Activated T-helper 1 cell treated with anti-CD3 and anti-CD28 coated beads, Interleukin-12 subunit alpha, Interleukin-12 subunit beta, Interleukin-2, Interleukin-4 antibody, amounts not matched to agents 30 ng/mL and 10 ng/mL and 1 ng/mL, durations not matched to agents 14 hours and 24 hours and 36 hours (primary cell): ENCODE data around the gene OR52I1. TPM values are rescaled to one million over a fixed set of nuclear protein-coding genes. Genes with fewer than 3 reads are reported as not detected.

ENCODE experiments used
- DNase-seq: peaks from one replicate; pipeline ENCODE4 v3.0.0; 2021; ENCODE audit warnings: low spot score
- H3K27ac Mint-ChIP-seq: one replicate; pipeline ENCODE4 v1.8.0; 2021; ENCODE audit warnings: mild to moderate bottlenecking, mixed read lengths
- H3K27me3 Mint-ChIP-seq: one replicate; pipeline ENCODE4 v1.8.0; 2022; ENCODE audit warnings: mild to moderate bottlenecking, moderate library complexity, mixed read lengths; ENCODE audit not compliant: insufficient read depth
- H3K36me3 Mint-ChIP-seq: one replicate; pipeline ENCODE4 v1.8.0; 2021; ENCODE audit warnings: low read depth, mixed read lengths
- H3K4me1 Mint-ChIP-seq: one replicate; pipeline ENCODE4 v1.8.0; 2021; ENCODE audit warnings: low read depth, mixed read lengths
- H3K4me3 Mint-ChIP-seq: one replicate; pipeline ENCODE4 v1.8.0; 2021; ENCODE audit warnings: mild to moderate bottlenecking, moderate library complexity, mixed read lengths
- H3K9me3 Mint-ChIP-seq: one replicate; pipeline ENCODE4 v1.8.0; 2021; ENCODE audit warnings: mixed read lengths
- intact Hi-C: fragments of 100-400 bp; cut with micrococcal nuclease; formaldehyde crosslinking; loops from one replicate; pipeline ENCODE4 v1.15.1; 2024
- total RNA-seq: library from RNA; stranded (reverse); gene quantifications from 2 replicates; pipeline ENCODE4 v1.2.3, GENCODE V29; 2022

The OR52I1 gene
- total RNA-seq, 1 donor from 2014 or later: not detected

DNA sequence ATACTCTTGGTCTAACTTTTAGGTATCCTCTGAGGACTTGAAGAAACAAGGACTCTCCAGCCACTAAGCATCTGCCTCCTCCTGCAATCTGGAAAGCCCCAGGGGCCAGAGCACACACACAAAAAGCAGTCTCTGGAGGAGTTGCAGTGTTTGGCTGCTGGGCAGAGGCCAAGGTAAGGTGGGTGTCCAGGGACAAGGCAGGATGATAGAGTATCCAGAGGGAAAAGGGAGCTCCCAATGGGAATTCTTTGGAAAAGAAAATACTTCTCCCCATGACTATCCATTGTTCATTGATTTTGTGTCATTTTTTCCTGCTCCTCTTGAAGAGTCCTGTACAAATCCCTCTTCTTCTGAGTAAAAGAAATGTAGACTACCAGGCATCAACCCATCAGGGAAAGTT is 12.4 kb upstream of the OR52I1 start, which contains the start of gene OR52I2:
Gene OR52I2 (plus strand): TSS at position 301 of the 400 bp plus-strand sequence.
- DNase-seq: no peak
- H3K4me1 Mint-ChIP-seq: peaks cover 4% of the 10 kb centered on the region
- H3K4me3 Mint-ChIP-seq: no peak within 1 kb of the TSS
- peaks cover 6% of the 10 kb centered on the region for H3K27me3 Mint-ChIP-seq
- H3K9me3 Mint-ChIP-seq: no peaks in the 10 kb centered on the region
- H3K36me3 Mint-ChIP-seq: no peaks in the 10 kb centered on the region
- intact Hi-C loops: no loop called here
- H3K27ac Mint-ChIP-seq: no peak within 1 kb of the TSS

DNA sequence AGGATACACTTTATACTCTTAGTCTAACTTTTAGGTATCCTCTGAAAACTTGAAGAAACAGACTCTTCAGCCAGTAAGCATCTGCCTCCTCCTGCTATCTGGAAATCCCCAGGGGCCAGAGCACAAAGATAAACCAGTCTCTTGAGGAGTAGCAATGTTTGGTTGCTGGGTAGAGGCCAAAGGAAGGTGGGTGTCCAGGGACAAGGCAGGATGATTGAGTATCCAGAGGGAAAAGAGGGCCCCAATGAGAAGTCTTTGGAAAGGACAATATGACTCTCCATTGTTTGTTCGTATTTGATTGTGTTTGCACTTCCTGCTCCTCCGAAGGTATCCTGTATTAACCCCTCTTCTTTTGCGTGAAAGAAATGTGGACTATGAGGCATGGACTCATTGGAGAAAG is 4.8 kb upstream of the OR52I1 start:
- DNase-seq: no peak
- intact Hi-C loops: no loop called here
- H3K27me3 Mint-ChIP-seq: peaks cover 1% of the 10 kb centered on the region
- H3K4me1 Mint-ChIP-seq: no peaks in the 10 kb centered on the region
- no peaks in the 10 kb centered on the region for H3K36me3 Mint-ChIP-seq
- no peak overlapping the region for H3K4me3 Mint-ChIP-seq
- no peak overlapping the region for H3K27ac Mint-ChIP-seq
- H3K9me3 Mint-ChIP-seq: no peaks in the 10 kb centered on the region

DNA sequence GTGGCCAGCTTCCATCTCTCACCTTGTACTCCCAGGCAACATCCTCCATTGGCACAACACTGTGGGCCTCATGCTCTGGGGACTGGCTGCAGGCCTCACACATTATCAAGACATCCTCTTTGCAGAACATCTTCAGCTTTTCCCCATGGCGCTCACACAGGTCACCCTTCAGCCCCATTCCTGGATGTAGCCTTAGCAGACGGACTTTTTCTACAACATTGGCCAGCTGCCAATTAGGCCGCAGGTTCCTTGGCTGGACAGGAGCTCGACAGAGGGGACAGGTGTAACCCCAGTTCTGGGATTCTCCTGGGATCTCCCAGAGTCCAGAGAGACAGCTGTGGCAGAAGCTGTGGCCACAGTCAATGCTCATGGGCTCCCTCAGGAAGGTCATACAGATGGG is 11.2 kb downstream of the OR52I1 start:
- Mint-ChIP-seq H3K4me1 (peaks cover 39% of the 10 kb centered on the region), H3K9me3 (peaks cover 3% of the 10 kb centered on the region), H3K27me3 (no peaks in the 10 kb centered on the region), H3K36me3 (peaks cover 26% of the 10 kb centered on the region), H3K4me3 (no peak overlapping the region), H3K27ac (no peak overlapping the region)
- no peak for DNase-seq
- intact Hi-C loops: loop anchor here (5.0 kb wide), 2 partner anchors 418 to 1087 kb away; no protein-coding TSS in a partner anchor

DNA sequence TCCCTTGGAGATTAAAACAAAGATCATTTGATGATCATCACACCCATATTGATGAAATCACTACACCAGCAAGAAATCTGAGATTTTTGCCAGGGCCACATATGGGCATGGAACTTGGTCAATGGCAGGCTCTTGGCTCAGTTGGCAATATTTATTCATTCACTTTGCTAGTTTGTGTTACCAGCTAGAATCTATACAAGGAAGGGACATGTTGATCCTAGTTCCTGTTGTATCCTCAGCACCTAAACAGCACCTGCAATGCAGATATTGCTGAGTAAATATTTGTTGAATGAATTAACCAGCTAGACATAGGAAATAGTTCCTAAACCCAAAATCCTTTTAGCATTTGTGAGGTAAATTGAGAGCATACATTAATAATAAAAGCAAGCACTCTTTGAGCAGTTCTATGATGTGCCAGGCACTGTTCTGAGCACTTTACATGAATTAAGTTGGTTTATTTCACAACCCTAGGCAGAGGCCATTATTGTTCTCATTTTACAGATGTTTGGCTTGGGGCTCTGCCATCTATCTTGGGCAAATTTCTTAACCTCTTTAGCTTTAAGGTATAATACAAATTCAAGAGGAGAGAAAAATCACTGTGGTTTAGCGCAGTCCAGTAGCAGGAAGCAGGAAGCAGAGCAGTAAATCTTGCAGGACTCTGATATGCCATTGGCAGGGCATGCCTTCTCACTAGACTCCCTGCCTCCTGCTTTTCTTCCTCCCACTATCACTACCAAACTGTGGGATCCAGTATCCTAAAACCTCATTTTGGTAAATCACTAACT is 12.6 kb downstream of the OR52I1 start:
- H3K4me3 Mint-ChIP-seq: peak overlapping the region; percentile 92
- H3K27ac Mint-ChIP-seq: no peak overlapping the region
- peaks cover 3% of the 10 kb centered on the region for H3K9me3 Mint-ChIP-seq
- DNase-seq: no peak
- no peaks in the 10 kb centered on the region for H3K27me3 Mint-ChIP-seq
- H3K4me1 Mint-ChIP-seq: peaks cover 46% of the 10 kb centered on the region
- H3K36me3 Mint-ChIP-seq: peaks cover 16% of the 10 kb centered on the region
- intact Hi-C loops: loop anchor here (5.0 kb wide), 2 partner anchors 419 to 1086 kb away; no protein-coding TSS in a partner anchor

DNA sequence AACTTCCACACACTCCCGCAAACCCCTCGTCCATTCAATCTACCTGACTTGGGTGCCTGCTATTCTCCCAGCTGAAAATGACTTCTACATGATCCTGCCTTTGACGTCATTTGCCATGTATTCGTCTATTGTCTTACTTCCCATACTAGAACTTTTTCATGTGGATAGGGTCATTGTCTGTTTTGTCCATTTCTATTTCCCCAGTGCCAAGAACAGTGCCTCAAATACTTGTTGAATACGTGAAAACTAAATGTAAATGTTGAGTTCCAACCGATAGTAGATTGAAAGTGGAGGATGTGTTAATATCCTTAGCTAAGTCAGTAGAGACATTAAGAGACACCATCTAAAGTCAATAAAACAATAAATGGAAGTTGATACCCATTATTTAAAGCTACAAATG is 13.3 kb downstream of the OR52I1 start:
- H3K4me3 Mint-ChIP-seq: peak overlapping the region; percentile 92
- intact Hi-C loops: loop anchor here (5.0 kb wide), 2 partner anchors 420 to 1085 kb away; no protein-coding TSS in a partner anchor
- H3K36me3 Mint-ChIP-seq: peaks cover 14% of the 10 kb centered on the region
- H3K27me3 Mint-ChIP-seq: no peaks in the 10 kb centered on the region
- peaks cover 46% of the 10 kb centered on the region for H3K4me1 Mint-ChIP-seq
- H3K27ac Mint-ChIP-seq: peak overlapping the region; percentile 88
- no peak for DNase-seq
- peaks cover 3% of the 10 kb centered on the region for H3K9me3 Mint-ChIP-seq

DNA sequence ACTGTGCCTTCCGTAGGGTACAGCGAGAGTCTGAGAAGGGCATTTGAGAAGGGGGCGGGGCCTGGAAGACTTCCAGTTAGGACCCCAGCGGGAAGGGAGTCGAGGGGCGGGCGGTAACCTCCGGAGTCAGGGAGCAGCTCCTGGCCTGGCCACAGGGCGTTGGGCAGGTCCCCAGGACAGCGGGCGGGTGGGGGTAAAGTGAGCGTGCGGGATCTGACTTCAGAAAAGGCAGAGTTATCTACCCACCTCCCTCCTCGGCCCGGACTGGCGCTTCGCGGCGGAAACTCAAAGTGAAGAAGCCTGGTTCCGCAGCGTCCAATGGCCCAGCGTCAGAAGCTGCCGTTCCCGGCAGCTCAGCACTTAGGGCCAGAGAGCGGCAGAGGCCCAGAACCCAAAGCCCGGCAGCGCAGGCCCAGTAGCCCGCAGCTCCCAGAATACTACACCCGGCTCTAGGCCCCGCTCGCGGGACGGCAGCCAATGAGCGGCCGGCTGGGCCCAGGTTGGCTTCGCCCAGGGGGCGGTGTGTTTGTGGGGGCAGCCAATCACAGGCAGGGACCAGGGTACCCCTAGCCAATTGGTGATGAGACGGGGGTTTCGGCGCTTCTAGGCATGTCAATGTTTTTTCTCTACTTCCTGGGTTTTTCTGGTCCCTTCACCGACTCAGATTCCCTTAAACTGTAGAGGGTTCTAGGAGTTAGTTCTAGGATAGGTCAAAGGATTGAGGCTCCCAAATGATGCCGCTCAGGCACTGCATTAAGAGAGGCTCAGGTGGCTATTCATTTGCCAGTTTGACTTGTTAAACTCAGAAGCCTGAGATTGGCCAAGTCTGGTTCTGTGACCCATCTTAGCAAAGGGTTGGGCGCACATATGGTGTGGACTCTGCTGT is 14.2 kb downstream of the OR52I1 start, which contains the start of gene TRIM68:
Gene TRIM68 (minus strand): TSS at position 451 of the 886 bp plus-strand sequence. CDS start 2,727 bp downstream, outside the sequence.
- Mint-ChIP-seq H3K27ac (peak within 1 kb of the TSS; percentile 88), H3K4me1 (peaks cover 46% of the 10 kb centered on the region), H3K9me3 (peaks cover 3% of the 10 kb centered on the region), H3K36me3 (peaks cover 13% of the 10 kb centered on the region), H3K4me3 (peak within 1 kb of the TSS; percentile 92), H3K27me3 (no peaks in the 10 kb centered on the region)
- intact Hi-C loops: loop anchor here (1.0 to 5.0 kb wide), 4 partner anchors 29 to 1084 kb away; partner anchors contain the start of genes OR51D1 and TRIM21
- peak; percentile 94 for DNase-seq

DNA sequence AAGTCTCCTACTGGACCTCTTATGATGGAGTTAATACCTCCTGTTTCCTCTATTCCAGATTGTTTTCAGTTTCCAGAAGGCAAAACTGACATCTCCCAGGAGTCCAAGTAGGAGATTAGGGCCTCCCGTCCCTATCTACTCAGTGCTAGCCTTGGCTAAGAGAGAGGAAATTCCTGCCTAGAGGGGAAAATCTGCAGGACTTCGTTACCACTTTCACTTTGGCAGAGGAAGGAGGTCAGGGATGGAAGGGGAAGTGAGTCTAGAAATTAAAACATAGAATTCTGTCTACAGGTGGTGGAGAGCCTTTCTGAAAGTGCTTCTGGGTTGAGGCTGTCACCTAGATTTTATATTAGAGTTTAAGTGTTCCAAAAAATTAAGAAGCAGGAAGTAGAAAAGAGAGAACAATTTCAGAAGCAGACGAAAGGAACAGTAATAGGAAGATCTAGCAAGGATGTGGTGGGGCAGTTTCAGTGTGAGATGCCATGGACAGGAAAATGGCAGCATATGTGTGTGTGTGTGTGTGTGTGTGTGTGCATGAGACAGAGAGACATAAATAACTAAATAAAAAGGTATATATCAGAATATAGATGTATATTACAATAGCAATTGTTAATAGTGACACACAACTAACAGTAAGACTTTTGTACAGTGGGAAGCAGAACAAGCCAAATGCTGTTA is 16.6 kb downstream of the OR52I1 start:
- DNase-seq: no peak
- Mint-ChIP-seq H3K4me1 (peaks cover 46% of the 10 kb centered on the region), H3K27me3 (peaks cover 2% of the 10 kb centered on the region), H3K4me3 (peak overlapping the region; percentile 58), H3K27ac (peak overlapping the region; percentile 1), H3K36me3 (no peaks in the 10 kb centered on the region), H3K9me3 (peaks cover 3% of the 10 kb centered on the region)
- intact Hi-C loops: no loop called here

DNA sequence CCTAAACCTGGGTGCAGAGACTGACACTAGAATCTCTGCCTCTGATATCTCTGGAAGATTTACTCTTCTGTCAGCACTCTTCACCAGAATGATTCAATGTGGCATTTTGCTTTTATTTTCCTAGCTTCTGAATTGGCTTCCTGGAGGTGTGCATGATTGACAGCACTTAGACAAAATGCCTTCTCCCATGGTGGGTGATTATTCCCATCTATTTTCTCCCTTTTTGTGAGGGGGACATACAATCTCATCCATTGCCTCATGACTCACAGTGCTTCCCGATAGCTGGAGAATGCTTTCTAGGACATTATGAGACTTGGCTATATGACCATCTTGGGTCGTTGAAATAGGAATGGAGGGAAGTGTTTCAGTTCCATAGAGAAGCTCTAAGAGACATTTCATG is 18.1 kb downstream of the OR52I1 start:
- Mint-ChIP-seq H3K9me3 (peaks cover 3% of the 10 kb centered on the region), H3K36me3 (no peaks in the 10 kb centered on the region), H3K4me3 (no peak overlapping the region), H3K27ac (no peak overlapping the region), H3K27me3 (peaks cover 2% of the 10 kb centered on the region), H3K4me1 (peaks cover 35% of the 10 kb centered on the region)
- intact Hi-C loops: no loop called here
- DNase-seq: no peak

DNA sequence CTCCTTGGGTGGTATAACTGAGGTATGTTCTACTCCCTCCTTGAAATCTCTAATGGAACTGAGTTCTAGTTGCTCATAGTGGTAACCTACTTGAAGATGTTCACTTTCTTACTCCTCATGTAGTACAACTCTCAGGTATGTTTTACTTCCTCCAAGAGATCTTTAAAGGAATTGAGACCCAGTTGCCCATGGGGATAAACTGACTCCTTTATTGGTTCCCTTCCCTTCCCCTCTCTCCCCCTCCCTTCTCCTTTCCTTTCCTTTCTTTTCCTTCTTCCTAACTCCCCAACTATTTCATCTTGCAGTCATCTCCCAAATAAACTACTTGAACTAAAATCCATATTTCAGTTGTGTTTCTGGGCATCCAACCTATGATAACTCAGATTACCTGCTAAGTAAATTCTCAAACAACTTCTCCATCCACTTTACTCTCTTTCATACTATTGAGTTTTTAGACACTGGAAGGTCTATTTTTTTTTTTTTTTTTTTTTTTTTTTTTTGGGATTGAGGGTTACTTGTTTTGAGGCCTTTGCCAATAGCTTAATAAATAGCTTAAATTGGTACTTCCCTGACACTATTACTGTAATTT is 22.1 kb downstream of the OR52I1 start:
- no peaks in the 10 kb centered on the region for H3K4me1 Mint-ChIP-seq
- H3K4me3 Mint-ChIP-seq: no peak overlapping the region
- no peaks in the 10 kb centered on the region for H3K36me3 Mint-ChIP-seq
- H3K27me3 Mint-ChIP-seq: peaks cover 4% of the 10 kb centered on the region
- DNase-seq: no peak
- no peaks in the 10 kb centered on the region for H3K9me3 Mint-ChIP-seq
- no peak overlapping the region for H3K27ac Mint-ChIP-seq
- intact Hi-C loops: no loop called here

DNA sequence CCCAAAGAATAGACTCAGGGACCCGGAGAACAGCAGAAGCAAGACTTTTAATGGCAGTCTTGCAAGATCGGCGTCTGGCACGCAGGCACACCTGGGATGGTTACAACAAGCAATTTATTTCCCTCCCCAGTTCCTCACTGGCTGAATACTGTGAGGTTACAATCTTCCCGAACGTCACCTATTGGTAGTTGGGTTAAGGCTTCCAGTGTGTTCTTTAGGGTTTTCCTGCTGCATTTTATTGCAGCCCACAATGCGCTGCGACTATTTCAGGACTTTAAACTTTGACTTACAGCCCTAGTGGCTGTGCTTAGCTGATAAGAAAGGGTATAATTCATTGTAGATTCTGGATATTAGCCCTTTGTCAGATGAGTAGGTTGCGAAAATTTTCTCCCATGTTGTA is 25.7 kb downstream of the OR52I1 start:
- no peaks in the 10 kb centered on the region for H3K4me1 Mint-ChIP-seq
- H3K36me3 Mint-ChIP-seq: no peaks in the 10 kb centered on the region
- peaks cover 3% of the 10 kb centered on the region for H3K27me3 Mint-ChIP-seq

DNA sequence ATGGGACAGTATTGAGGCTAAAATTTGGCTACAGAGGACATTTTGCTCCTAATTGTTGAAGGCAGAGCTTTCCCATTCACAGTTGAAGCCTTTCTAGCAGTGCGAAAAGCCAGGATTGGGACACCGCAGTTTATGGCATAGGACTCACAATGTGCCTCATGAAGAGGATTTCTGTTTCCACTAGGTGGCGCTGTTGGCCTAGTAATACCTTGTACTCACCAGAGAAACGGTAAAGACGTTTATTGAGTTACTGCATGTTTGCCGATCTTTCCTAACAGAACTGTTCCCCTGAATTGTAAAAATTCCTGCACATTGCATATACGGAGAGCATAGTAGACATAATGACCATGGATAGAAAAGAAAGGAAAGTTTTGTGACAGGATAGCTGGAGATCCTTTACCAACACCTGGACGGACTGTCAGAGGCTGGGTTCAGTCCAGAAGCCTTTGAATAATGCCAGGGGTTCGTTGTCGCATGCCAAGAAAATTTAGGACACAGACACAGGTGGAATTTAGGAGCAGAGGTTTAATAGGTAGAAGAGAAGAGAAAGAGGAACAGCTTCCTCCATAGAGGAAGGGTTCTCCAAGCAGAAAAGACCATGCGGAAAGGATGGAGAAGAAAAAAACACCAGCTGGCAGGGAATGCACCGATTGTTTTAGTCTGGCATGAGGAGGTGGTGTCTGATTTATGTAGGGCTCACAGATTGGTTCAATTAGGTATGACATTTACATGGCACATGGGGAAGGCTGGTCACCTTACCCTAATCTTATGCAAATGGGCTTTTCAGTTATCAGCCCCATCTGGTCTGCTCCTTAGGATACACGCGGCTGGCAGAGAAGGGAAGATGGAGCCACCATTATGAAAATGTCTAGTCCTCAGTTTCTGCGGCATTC is 32.6 kb downstream of the OR52I1 start:
- Mint-ChIP-seq H3K36me3 (no peaks in the 10 kb centered on the region), H3K27ac (no peak overlapping the region), H3K9me3 (peaks cover 5% of the 10 kb centered on the region), H3K4me1 (no peaks in the 10 kb centered on the region), H3K27me3 (peaks cover 17% of the 10 kb centered on the region), H3K4me3 (no peak overlapping the region)
- intact Hi-C loops: loop anchor here (2.0 kb wide), 1 partner anchor 378 kb away; no protein-coding TSS in a partner anchor
- peak; percentile 44 for DNase-seq

More for the DNA sequence above, 25.7 kb downstream of the OR52I1 start:
- no peaks in the 10 kb centered on the region for H3K9me3 Mint-ChIP-seq
- intact Hi-C loops: no loop called here
- H3K27ac Mint-ChIP-seq: no peak overlapping the region
- no peak overlapping the region for H3K4me3 Mint-ChIP-seq
- no peak for DNase-seq
